ENCODE results near the gene KCNK1.

DNA sequence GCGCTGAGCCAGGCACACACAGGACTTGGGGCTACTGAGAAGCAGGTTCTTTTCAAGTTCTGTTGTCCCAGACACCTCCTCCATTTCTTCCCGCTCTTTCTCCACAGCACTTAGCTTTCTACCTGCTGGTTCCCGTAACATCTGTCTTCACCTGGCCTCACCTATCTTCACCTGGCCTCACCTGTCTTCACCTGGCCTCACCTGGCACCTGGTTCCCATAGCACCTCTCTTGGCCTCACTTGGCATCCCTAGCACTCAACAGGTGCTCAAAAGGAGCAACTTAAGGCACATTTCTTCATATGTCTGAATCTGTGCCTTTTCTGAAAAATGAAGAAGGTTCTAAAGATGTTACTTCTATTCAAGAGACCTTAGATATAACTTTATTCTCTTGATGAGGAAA lies 10.4 kb downstream of the KCNK1 start:
- no peak for TF ChIP-seq TEAD4 (IDR thresholded peaks at IDR 0.05; ENCODE audit: borderline replicate concordance, insufficient read depth)
- TF ChIP-seq, protein P1, sequence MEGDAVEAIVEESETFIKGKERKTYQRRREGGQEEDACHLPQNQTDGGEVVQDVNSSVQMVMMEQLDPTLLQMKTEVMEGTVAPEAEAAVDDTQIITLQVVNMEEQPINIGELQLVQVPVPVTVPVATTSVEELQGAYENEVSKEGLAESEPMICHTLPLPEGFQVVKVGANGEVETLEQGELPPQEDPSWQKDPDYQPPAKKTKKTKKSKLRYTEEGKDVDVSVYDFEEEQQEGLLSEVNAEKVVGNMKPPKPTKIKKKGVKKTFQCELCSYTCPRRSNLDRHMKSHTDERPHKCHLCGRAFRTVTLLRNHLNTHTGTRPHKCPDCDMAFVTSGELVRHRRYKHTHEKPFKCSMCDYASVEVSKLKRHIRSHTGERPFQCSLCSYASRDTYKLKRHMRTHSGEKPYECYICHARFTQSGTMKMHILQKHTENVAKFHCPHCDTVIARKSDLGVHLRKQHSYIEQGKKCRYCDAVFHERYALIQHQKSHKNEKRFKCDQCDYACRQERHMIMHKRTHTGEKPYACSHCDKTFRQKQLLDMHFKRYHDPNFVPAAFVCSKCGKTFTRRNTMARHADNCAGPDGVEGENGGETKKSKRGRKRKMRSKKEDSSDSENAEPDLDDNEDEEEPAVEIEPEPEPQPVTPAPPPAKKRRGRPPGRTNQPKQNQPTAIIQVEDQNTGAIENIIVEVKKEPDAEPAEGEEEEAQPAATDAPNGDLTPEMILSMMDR (IDR thresholded peaks at IDR 0.05): no peak
